Natural killer cell (primary cell): ENCODE data around the gene TCOF1. TPM values are rescaled to one million over a fixed set of nuclear protein-coding genes. Genes with fewer than 3 reads are reported as not detected.
A peak's percentile ranks its signal among the peaks of the same experiment; 100 is the strongest.

ENCODE experiments used
- ATAC-seq, 3 donors: fragments of 150-1000 bp in 2 of 3; fragments of 200-7000 bp in 1 of 3; cut with Tn5 transposase; 1 replicate in 1 of 3; 2 replicates in 2 of 3; pipeline ENCODE4 v1.10.0; 2021; ENCODE audit warnings: mild to moderate bottlenecking in 2 of 3, moderate library complexity in 2 of 3
- DNase-seq, 2 donors: peaks; one replicate each; pipeline versions ENCODE4 v3.0.0 to v3.0.0-alpha.2; 2013 to 2021; ENCODE audit warnings: mixed read lengths in 1 of 2
- H3K27ac ChIP-seq: one replicate; pipeline ENCODE4 v1.5.1; 2013; ENCODE audit warnings: mild to moderate bottlenecking, low read length
- H3K27me3 ChIP-seq: one replicate; pipeline ENCODE4 v1.6.1; 2013; ENCODE audit warnings: low read length; ENCODE audit not compliant: control insufficient read depth, insufficient read depth
- H3K36me3 ChIP-seq: one replicate; pipeline ENCODE4 v1.6.1; 2013; ENCODE audit warnings: low read length; ENCODE audit not compliant: control insufficient read depth, insufficient read depth
- H3K4me1 ChIP-seq: one replicate; pipeline ENCODE4 v1.6.1; 2013; ENCODE audit warnings: low read length; ENCODE audit not compliant: control insufficient read depth, insufficient read depth
- H3K4me3 ChIP-seq: one replicate; pipeline ENCODE4 v1.5.1; 2013; ENCODE audit warnings: low read length
- H3K9me3 ChIP-seq: one replicate; pipeline ENCODE4 v1.6.1; 2013; ENCODE audit warnings: low read length; ENCODE audit not compliant: control insufficient read depth, insufficient read depth
- H3K27ac Mint-ChIP-seq, 2 donors: one replicate each; pipeline ENCODE4 v1.8.0; 2022; ENCODE audit warnings: mild to moderate bottlenecking in 2 of 2, mixed read lengths in 2 of 2, moderate library complexity in 1 of 2
- H3K27me3 Mint-ChIP-seq, 2 donors: one replicate each; pipeline ENCODE4 v1.8.0; 2022; ENCODE audit warnings: low read depth in 2 of 2, mixed read lengths in 2 of 2
- H3K36me3 Mint-ChIP-seq: one replicate; pipeline ENCODE4 v1.8.0; 2022; ENCODE audit warnings: mixed read lengths
- H3K4me1 Mint-ChIP-seq, 2 donors: one replicate each; pipeline ENCODE4 v1.8.0; 2022; ENCODE audit warnings: mixed read lengths in 2 of 2
- H3K4me3 Mint-ChIP-seq: one replicate; pipeline ENCODE4 v1.8.0; 2022; ENCODE audit warnings: mild to moderate bottlenecking, moderate library complexity, mixed read lengths
- H3K9me3 Mint-ChIP-seq, 2 donors: one replicate each; pipeline ENCODE4 v1.8.0; 2022; ENCODE audit warnings: mixed read lengths in 2 of 2
- WGBS: methylation state at CpG from one replicate; pipeline ENCODE4 v1.1.7; 2013; ENCODE audit warnings: missing lambda C conversion rate; ENCODE audit not compliant: insufficient coverage; 5-methylcytosine and 5-hydroxymethylcytosine counted together
- intact Hi-C: fragments of 100-400 bp; cut with micrococcal nuclease; formaldehyde crosslinking; loops from one replicate; pipeline ENCODE4 v1.14.2; 2022
- total RNA-seq, 4 donors: library from RNA; stranded (reverse); fragments of 120-200 nt in 1 of 4; gene quantifications; one replicate each; pipeline versions ENCODE4 v1.2.3 to v1.2.4, GENCODE V29; 2013 to 2022
- TF ChIP-seq, protein P1 (sequence below): fragments of 200-600 bp; IDR thresholded peaks from one replicate; pipeline ENCODE4 v1.8.0; 2022; ENCODE audit warnings: antibody characterized with exemption

The TCOF1 gene
- total RNA-seq, 3 donors from 2014 or later (not counting 1 experiment from before 2014, with no cell fraction given) = 51.5 to 62.6 (median 51.7) TPM

DNA sequence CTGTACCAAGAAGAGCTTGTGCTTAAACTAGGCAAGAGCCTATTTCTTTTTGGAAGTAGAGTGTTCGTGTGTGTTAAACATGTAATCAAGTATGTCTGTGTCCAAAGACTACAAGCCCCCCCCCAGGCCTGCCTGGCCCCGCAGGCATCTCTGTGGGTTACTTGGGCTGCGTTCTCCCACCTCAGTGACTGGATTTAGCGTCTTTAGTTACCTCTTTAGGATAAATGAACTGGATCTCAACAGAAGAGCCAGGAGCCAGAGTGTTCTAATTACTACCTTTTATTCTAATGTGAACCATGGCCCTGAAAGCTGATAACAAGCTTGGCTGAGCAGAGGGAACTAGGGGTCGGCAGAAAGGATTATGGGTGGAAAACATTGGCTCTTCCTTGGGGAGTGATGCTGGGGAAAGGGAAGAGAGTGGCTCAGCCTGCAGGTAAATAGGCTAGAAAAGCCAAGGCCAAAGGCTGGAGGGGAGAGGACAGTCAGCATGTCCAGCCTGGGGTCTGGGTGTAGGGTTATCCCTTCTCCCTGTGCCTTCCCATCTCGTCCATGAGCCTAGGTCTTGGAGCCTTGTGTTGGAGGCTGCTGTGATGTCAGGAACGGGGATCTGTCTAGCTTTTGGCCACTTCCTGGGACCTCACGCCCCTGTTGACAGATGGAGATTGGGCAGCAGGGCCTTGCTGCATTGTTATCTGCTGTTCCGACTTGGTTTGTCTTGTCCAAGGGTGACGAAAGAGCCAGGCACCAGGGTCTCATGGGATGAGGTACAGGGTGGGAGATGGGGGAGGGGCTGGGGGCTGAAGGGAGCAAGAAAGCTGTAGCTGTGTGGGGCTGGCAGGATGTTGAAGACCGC lies 44.1 kb downstream of the TCOF1 start:
- Histone ChIP-seq H3K36me3 (peaks cover 87% of the 10 kb centered on the region), H3K27me3 (no peaks in the 10 kb centered on the region), H3K27ac (no peak overlapping the region), H3K4me1 (peaks cover 8% of the 10 kb centered on the region), H3K9me3 (no peaks in the 10 kb centered on the region), H3K4me3 (no peak overlapping the region)
- Mint-ChIP-seq H3K4me3 (peak overlapping the region; percentile 60), H3K36me3 (no peaks in the 10 kb centered on the region), H3K27me3 (no peaks in the 10 kb centered on the region), H3K27ac (peak overlapping the region; percentile 74 to 84), H3K9me3 (no peaks in the 10 kb centered on the region), H3K4me1 (peaks cover 16 to 21% of the 10 kb centered on the region in 2 donors)
- peak in 1 of 2 donors; percentile 19 for DNase-seq
- ATAC-seq = no peak
- TF ChIP-seq, protein P1, sequence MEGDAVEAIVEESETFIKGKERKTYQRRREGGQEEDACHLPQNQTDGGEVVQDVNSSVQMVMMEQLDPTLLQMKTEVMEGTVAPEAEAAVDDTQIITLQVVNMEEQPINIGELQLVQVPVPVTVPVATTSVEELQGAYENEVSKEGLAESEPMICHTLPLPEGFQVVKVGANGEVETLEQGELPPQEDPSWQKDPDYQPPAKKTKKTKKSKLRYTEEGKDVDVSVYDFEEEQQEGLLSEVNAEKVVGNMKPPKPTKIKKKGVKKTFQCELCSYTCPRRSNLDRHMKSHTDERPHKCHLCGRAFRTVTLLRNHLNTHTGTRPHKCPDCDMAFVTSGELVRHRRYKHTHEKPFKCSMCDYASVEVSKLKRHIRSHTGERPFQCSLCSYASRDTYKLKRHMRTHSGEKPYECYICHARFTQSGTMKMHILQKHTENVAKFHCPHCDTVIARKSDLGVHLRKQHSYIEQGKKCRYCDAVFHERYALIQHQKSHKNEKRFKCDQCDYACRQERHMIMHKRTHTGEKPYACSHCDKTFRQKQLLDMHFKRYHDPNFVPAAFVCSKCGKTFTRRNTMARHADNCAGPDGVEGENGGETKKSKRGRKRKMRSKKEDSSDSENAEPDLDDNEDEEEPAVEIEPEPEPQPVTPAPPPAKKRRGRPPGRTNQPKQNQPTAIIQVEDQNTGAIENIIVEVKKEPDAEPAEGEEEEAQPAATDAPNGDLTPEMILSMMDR = no peak
- 83% methylated on average over 11 of the region's 11 CpGs for WGBS
- intact Hi-C loops = no loop called here

DNA sequence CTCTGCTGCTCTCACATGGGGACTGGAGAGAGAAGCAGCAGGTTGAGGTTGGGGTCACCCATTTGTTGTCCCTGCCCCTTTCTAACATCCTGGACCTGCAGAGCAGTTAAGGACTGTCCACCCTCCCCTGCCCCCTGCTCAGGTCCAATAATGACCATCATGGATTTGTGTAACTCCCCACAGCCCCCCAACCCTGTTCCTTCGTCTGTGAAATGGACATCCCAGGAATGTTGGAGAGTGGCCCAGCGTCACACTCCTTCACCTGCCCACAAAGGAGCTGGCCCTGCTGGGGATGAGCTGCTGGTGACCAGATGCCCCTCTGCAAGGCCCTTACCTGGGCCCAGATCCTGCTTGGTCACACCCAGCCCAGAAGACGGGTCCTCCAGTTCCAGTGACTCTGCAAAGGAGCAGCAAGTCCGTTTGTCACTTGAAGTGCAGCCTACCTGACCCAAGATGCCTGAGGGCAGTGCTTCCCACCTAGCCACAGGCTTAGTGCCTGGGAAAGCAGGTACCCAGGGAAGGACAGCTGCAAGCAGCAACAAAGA lies 44.8 kb downstream of the TCOF1 start:
- H3K27ac Mint-ChIP-seq = peak overlapping the region; percentile 47 to 74
- Histone ChIP-seq H3K27me3 (no peaks in the 10 kb centered on the region), H3K4me3 (no peak overlapping the region), H3K36me3 (peaks cover 92% of the 10 kb centered on the region), H3K27ac (no peak overlapping the region), H3K9me3 (no peaks in the 10 kb centered on the region), H3K4me1 (peaks cover 15% of the 10 kb centered on the region)
- TF ChIP-seq, protein P1 = no peak
- no peak overlapping the region for H3K4me3 Mint-ChIP-seq
- peak in 1 of 2 donors; percentile 9 for DNase-seq
- no peak for ATAC-seq
- H3K9me3 Mint-ChIP-seq = no peaks in the 10 kb centered on the region
- H3K27me3 Mint-ChIP-seq = no peaks in the 10 kb centered on the region
- 88% methylated on average over 4 of the region's 4 CpGs for WGBS
- H3K36me3 Mint-ChIP-seq = no peaks in the 10 kb centered on the region
- intact Hi-C loops = no loop called here
- peaks cover 16 to 28% of the 10 kb centered on the region in 2 donors for H3K4me1 Mint-ChIP-seq

DNA sequence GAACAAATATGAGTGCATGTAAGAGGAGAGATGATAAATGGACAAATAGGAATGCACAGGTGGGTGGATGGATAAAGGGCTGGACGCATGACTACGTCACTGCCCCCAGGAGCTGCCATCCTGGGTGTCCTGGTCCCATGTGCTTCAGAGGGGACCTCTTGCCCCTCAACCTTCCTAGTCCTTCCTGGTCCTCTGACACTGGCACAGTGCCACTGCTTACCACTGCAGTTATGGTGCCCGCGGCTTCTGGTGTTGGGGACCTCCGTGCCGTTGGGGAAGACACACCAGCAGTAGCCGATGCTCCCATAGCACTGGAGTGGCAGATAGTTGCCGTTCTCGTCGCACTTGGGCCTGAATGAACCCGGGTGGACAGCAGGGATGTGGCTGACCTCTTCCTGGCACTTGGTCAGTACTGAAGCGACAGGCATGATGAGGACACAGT lies 45.4 kb downstream of the TCOF1 start:
- no peak overlapping the region for H3K4me3 ChIP-seq
- Mint-ChIP-seq H3K4me1 (peaks cover 16 to 28% of the 10 kb centered on the region in 2 donors), H3K9me3 (no peaks in the 10 kb centered on the region), H3K4me3 (no peak overlapping the region), H3K36me3 (no peaks in the 10 kb centered on the region), H3K27ac (peak overlapping the region; percentile 41 to 47), H3K27me3 (no peaks in the 10 kb centered on the region)
- no peak for ATAC-seq
- TF ChIP-seq, protein P1 = no peak
- DNase-seq = peak in 1 of 2 donors; percentile 10
- no peak overlapping the region for H3K27ac ChIP-seq
- WGBS = 93% methylated on average over 12 of the region's 12 CpGs
- H3K36me3 ChIP-seq = peaks cover 93% of the 10 kb centered on the region
- no peaks in the 10 kb centered on the region for H3K27me3 ChIP-seq
- H3K4me1 ChIP-seq = peaks cover 18% of the 10 kb centered on the region
- H3K9me3 ChIP-seq = no peaks in the 10 kb centered on the region
- intact Hi-C loops = no loop called here
